Measurements from ENCODE around the gene TBX15. TPM values are rescaled to one million over a fixed set of nuclear protein-coding genes. Genes with fewer than 3 reads are reported as not detected.

The TBX15 gene
- total RNA-seq, 1 donor from 2014 or later: not detected

DNA sequence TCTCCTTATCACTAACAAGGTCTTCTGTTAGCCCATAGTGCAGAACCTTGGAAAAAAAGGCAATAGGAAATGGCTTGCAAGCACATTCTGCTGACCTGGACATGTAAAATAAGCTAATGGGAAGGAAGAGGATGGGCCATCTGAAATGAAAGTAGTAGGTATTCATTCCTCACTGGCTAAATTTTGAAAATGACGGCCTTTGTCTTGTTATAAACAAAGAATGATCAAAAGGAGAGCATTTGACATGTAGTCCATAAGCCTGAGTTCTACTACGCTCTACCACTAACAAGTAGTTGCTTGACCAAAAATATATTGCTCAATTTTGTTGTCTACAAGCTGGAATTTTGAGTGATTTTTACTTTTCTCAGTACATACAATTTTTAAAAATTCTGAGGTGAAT is 75.6 kb downstream of the TBX15 start:
- FAIRE-seq (no peak), DNase-seq (ENCODE audit: low read depth) (no peak)
- no peaks in the 10 kb centered on the region for H3K27me3 ChIP-seq (ENCODE audit: control insufficient read depth, insufficient read depth, low read length)
- H3K36me3 ChIP-seq (ENCODE audit: control insufficient read depth, insufficient read depth, low read length): no peaks in the 10 kb centered on the region
- no peak overlapping the region for H3K4me3 ChIP-seq (ENCODE audit: low read depth, low read length)
- TF ChIP-seq, protein P1, sequence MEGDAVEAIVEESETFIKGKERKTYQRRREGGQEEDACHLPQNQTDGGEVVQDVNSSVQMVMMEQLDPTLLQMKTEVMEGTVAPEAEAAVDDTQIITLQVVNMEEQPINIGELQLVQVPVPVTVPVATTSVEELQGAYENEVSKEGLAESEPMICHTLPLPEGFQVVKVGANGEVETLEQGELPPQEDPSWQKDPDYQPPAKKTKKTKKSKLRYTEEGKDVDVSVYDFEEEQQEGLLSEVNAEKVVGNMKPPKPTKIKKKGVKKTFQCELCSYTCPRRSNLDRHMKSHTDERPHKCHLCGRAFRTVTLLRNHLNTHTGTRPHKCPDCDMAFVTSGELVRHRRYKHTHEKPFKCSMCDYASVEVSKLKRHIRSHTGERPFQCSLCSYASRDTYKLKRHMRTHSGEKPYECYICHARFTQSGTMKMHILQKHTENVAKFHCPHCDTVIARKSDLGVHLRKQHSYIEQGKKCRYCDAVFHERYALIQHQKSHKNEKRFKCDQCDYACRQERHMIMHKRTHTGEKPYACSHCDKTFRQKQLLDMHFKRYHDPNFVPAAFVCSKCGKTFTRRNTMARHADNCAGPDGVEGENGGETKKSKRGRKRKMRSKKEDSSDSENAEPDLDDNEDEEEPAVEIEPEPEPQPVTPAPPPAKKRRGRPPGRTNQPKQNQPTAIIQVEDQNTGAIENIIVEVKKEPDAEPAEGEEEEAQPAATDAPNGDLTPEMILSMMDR (IDR thresholded peaks at IDR 0.05; ENCODE audit: insufficient read depth, low read length, severe bottlenecking): no peak

- H3K4me3 ChIP-seq (ENCODE audit: low read depth, low read length): no peak overlapping the region
- TF ChIP-seq, protein P1 (IDR thresholded peaks at IDR 0.05; ENCODE audit: insufficient read depth, low read length, severe bottlenecking): no peak
- H3K27me3 ChIP-seq (ENCODE audit: control insufficient read depth, insufficient read depth, low read length): no peaks in the 10 kb centered on the region
- no peaks in the 10 kb centered on the region for H3K36me3 ChIP-seq (ENCODE audit: control insufficient read depth, insufficient read depth, low read length)
- DNase-seq (ENCODE audit: low read depth) (peak; percentile 73), FAIRE-seq (no peak)
Measured at GRCh38 chr1:118911571-118911970, 76.6 kb downstream of the TBX15 start.

DNA sequence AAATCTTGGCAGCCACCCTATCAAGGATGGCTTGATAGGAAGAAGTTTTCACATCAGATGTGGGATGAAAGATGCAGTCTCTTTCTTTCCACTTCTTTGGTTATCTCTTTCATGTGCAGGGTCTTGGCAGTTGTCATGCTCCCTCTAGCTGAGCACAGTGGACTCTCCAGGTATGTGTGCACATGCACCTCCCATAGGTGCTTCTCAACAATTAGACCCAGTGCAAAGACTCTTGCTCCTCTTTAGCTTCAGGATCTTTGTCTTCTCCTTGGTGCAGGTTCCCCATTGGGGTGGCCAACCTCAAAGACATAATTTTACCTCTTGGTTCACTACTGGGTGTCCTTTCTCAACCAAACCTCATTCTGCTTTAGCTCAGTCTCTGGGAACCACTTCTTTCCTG is 80.7 kb downstream of the TBX15 start:
- H3K36me3 ChIP-seq (ENCODE audit: control insufficient read depth, insufficient read depth, low read length): no peaks in the 10 kb centered on the region
- no peaks in the 10 kb centered on the region for H3K27me3 ChIP-seq (ENCODE audit: control insufficient read depth, insufficient read depth, low read length)
- FAIRE-seq (no peak), DNase-seq (ENCODE audit: low read depth) (no peak)
- TF ChIP-seq, protein P1 (IDR thresholded peaks at IDR 0.05; ENCODE audit: insufficient read depth, low read length, severe bottlenecking): no peak
- H3K4me3 ChIP-seq (ENCODE audit: low read depth, low read length): no peak overlapping the region

DNA sequence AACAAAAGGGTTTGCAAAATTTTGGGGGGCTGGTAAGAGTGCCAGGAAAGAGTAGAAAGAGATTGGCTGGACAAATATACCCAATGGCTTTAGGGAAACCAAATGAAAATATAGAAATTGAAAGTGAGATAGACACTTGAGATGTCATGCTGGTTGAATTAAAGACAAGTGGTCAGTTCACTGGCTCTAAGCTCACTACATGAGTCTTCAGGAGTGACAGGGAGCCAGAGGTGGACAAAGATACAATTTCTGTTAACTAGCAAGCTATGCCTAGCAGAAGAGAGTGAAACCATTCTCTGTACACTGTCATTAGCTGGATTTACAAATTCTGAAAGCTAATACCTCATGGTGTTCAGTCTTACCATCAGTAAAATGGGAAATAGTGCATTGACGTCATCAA is 82.5 kb downstream of the TBX15 start:
- Histone ChIP-seq H3K27me3 (ENCODE audit: control insufficient read depth, insufficient read depth, low read length) (no peaks in the 10 kb centered on the region), H3K4me3 (ENCODE audit: low read depth, low read length) (no peak overlapping the region), H3K36me3 (ENCODE audit: control insufficient read depth, insufficient read depth, low read length) (no peaks in the 10 kb centered on the region)
- DNase-seq (ENCODE audit: low read depth): no peak
- FAIRE-seq: no peak
- TF ChIP-seq, protein P1 (IDR thresholded peaks at IDR 0.05; ENCODE audit: insufficient read depth, low read length, severe bottlenecking): no peak

DNA sequence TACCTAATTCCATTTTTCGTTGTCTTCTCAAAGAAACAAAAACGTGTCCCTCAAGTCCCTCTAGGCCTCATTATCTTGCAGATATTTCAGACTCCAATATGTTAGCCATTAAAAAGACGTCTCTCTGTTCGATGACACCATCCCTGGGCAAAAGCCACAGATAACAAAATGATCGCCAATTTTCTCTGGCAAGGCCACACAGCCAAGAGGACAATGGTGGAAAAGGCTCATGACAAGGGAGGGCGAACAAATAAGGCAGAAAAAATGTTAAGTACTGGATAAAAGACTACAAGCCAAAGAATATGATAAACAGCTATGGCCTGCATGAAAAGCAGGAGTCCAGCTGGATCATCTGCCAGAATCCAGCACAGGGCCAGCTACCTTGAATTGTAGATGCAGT is 82.9 kb downstream of the TBX15 start:
- Histone ChIP-seq H3K27me3 (ENCODE audit: control insufficient read depth, insufficient read depth, low read length) (no peaks in the 10 kb centered on the region), H3K36me3 (ENCODE audit: control insufficient read depth, insufficient read depth, low read length) (no peaks in the 10 kb centered on the region), H3K4me3 (ENCODE audit: low read depth, low read length) (no peak overlapping the region)
- TF ChIP-seq, protein P1 (IDR thresholded peaks at IDR 0.05; ENCODE audit: insufficient read depth, low read length, severe bottlenecking): no peak
- FAIRE-seq (no peak), DNase-seq (ENCODE audit: low read depth) (no peak)

DNA sequence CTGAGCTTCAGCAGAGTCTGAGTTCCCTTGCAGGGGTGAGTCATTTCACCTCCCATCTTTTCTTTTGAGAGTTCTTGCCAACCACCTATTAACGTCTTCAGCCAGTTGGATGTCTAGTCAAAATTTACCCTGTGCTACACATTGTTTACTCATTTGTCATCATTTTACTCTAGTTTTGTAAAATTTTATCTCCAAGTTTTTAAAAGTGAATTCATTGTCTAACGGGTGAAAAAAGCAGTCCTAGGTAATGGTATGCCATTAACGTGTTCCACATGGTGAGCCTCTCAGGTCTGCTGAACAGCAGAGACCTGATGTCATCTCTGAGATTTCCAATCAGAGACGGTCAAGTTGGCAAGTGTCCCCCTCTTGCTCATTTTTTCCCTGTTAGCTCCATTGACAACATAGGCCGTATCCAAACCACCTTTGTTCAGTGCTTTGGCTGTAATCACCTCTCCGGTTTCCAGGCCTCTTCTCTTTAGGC is 85.4 kb downstream of the TBX15 start:
- H3K4me3 ChIP-seq (ENCODE audit: low read depth, low read length): no peak overlapping the region
- TF ChIP-seq, protein P1 (IDR thresholded peaks at IDR 0.05; ENCODE audit: insufficient read depth, low read length, severe bottlenecking): no peak
- FAIRE-seq (peak; percentile 36), DNase-seq (ENCODE audit: low read depth) (no peak)
- no peaks in the 10 kb centered on the region for H3K36me3 ChIP-seq (ENCODE audit: control insufficient read depth, insufficient read depth, low read length)
- H3K27me3 ChIP-seq (ENCODE audit: control insufficient read depth, insufficient read depth, low read length): no peaks in the 10 kb centered on the region

Data from bronchial epithelial cell (primary cell).